ENCODE measurements around the gene VPS37D. TPM values are rescaled to one million over a fixed set of nuclear protein-coding genes. Genes with fewer than 3 reads are reported as not detected.
"Not testable (repeated sequence)": the region's sequence is repeated elsewhere in the genome, so short reads cannot be mapped to it uniquely, and the experiment has no call there.

Gene VPS37D
- total RNA-seq, 1 donor: 1.9 TPM

DNA sequence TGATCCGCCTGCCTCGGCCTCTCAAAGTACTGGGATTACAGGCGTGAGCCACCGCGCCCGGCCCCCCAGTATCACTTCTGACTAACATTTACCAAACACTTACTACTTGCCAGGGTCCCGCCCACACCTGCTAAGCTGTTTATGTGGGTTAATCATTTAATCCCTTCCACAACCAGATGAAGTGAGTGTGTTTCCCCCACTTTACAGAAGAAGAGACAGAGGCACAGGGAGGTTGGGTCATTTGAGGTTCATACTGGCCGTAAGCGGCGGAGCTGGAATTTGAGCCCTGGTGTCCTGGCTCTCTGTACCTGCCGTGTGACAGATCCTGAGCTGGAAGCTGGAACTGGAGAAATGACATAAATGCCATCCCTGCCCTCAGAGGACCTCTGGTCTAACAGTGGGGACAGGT lies 15.1 kb upstream of the VPS37D start:
- no peak for TF ChIP-seq CTCF (IDR thresholded peaks at IDR 0.05; ENCODE audit: insufficient read depth, low read length)
- H3K4me3 ChIP-seq (ENCODE audit: low read depth, low read length): no peak overlapping the region
- no peak for DNase-seq (ENCODE audit: low read depth)

DNA sequence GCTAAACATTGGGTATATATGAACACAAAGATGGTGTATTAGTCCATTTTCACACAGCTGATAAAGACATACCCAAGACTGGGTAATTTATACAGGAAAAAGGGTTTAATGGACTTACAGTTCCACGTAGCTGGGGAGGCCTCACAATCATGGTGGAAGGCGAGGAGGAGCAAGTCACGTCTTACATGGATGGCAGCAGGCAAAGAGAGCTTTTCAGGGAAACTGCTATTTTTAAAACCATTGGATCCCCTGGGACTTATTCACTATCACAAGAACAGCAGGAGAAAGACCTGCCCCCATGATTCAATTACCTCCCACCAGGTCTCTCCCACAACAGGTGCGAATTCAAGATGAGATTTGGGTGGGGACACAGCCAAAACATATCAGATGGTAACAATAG lies 12.3 kb upstream of the VPS37D start:
- not testable (repeated sequence) for H3K4me3 ChIP-seq (ENCODE audit: low read depth, low read length); DNase-seq (ENCODE audit: low read depth)

DNA sequence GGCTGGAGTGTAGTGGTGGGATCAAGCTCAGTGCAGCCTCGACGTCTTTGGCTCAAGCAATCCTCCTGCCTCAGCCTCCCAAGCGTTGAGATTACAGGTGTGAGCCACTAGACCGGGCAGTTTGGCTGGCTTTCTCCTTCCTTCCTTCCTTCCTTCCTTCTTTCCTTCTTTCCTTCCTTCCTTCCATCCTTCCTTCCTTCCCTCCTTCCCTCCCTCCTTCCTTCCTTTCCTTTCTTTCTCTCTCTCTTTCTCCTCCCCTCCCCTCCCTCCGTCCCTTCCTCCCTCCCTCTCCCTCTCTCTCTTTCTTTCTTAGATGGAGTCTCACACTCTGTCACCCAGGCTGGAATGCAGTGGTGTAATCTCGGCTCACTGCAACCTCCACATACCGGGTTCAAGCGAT lies 7.6 kb upstream of the VPS37D start:
- H3K4me3 ChIP-seq (ENCODE audit: low read depth, low read length): no peak overlapping the region
- DNase-seq (ENCODE audit: low read depth): no peak
- TF ChIP-seq CTCF (IDR thresholded peaks at IDR 0.05; ENCODE audit: insufficient read depth, low read length): no peak

DNA sequence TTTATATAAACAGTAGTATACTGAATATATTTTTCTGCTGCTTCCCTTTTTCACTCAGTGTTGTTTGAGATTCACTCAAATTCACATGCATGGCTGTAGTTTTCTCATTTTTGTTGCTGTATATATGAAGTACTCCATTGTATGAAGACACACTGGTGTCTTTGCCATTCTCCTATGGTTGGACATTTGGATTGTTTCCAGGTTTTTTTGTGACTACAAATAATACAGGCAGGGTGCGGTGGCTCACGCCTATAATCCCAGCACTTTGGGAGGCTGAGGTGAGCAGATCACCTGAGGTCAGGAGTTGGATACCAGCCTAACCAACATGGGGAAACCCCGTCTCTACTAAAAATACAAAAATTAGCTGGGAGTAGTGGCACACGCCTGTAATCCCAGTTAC lies 7.0 kb upstream of the VPS37D start:
- not testable (repeated sequence) for DNase-seq (ENCODE audit: low read depth); H3K4me3 ChIP-seq (ENCODE audit: low read depth, low read length)

DNA sequence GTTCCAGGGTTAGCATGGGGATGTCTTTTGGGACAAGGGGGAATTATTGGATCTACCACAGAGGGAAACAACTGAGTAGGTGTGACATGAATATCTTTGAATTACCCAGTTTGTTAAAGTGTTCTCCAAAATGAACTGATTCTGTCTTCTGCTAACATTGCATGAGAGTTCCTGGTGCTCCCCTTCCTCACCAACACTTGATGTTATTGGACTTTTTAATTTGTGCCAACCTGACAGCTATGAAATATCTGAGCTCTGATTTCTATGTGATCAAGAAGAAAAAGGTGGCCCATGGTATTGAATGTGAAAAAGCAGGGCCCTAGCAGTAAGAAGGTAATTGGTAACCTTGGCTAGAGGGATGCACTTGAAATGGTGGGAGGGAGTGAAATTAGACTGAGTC lies 4.6 kb upstream of the VPS37D start:
- no peak for TF ChIP-seq CTCF (IDR thresholded peaks at IDR 0.05; ENCODE audit: insufficient read depth, low read length)
- no peak for DNase-seq (ENCODE audit: low read depth)
- H3K4me3 ChIP-seq (ENCODE audit: low read depth, low read length): no peak overlapping the region

GRCh38 chr7:73668103-73668885 lies 663 bp downstream of the VPS37D start:
- no peak for DNase-seq (ENCODE audit: low read depth)
- no peak for TF ChIP-seq CTCF (IDR thresholded peaks at IDR 0.05; ENCODE audit: insufficient read depth, low read length)
- peak overlapping the region; percentile 77 for H3K4me3 ChIP-seq (ENCODE audit: low read depth, low read length)

DNA sequence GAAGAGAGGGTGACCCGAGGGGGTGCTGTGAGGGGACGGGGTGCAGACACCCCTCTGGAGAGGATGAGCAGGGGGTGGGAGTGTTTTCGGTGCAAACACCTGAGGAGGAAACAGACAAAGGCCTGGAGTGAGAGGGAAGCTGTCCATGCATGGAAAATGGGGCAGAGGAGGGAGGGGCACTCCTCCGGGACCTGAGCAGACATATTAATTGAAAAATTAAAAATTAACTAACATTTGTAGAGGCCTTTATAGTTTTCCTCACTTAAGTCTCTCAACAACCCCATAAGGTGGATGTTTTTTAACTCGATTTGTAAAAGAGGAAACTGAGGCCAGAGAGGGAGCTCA lies 1.2 kb downstream of the VPS37D start:
- H3K4me3 ChIP-seq (ENCODE audit: low read depth, low read length): peak overlapping the region; percentile 77

More for the DNA sequence above, 1.2 kb downstream of the VPS37D start:
- TF ChIP-seq CTCF (IDR thresholded peaks at IDR 0.05; ENCODE audit: insufficient read depth, low read length): no peak
- DNase-seq (ENCODE audit: low read depth): no peak

Data from fibroblast of the aortic adventitia (primary cell).